ENCODE results near the gene UBN1.
"Not testable (repeated sequence)": the region's sequence is repeated elsewhere in the genome, so short reads cannot be mapped to it uniquely, and the experiment has no call there.

Gene UBN1

GRCh38 chr16:4895366-4895765, 48.1 kb downstream of the UBN1 start:
- no peak for TF ChIP-seq CTCF (IDR thresholded peaks at IDR 0.05; ENCODE audit: low read depth, low read length)
- no peaks in the 10 kb centered on the region for H3K4me1 ChIP-seq
- H3K27me3 ChIP-seq = no peaks in the 10 kb centered on the region
- no peaks in the 10 kb centered on the region for H3K36me3 ChIP-seq
- DNase-seq = no peak
- H3K9me3 ChIP-seq = no peaks in the 10 kb centered on the region
- H3K4me3 ChIP-seq (ENCODE audit: low read depth, low read length) = no peak overlapping the region

- not testable (repeated sequence) for H3K9me3 ChIP-seq; H3K36me3 ChIP-seq; H3K27me3 ChIP-seq; H3K4me3 ChIP-seq (ENCODE audit: low read depth, low read length); DNase-seq; H3K4me1 ChIP-seq
Observed at GRCh38 chr16:4896761-4897160, 49.5 kb downstream of the UBN1 start.

GRCh38 chr16:4897328-4897727, 50.0 kb downstream of the UBN1 start:
- no peak for DNase-seq
- TF ChIP-seq CTCF (IDR thresholded peaks at IDR 0.05; ENCODE audit: low read depth, low read length) = no peak
- Histone ChIP-seq H3K4me1 (no peaks in the 10 kb centered on the region), H3K36me3 (no peaks in the 10 kb centered on the region), H3K9me3 (no peaks in the 10 kb centered on the region), H3K4me3 (ENCODE audit: low read depth, low read length) (no peak overlapping the region), H3K27me3 (no peaks in the 10 kb centered on the region)

DNA sequence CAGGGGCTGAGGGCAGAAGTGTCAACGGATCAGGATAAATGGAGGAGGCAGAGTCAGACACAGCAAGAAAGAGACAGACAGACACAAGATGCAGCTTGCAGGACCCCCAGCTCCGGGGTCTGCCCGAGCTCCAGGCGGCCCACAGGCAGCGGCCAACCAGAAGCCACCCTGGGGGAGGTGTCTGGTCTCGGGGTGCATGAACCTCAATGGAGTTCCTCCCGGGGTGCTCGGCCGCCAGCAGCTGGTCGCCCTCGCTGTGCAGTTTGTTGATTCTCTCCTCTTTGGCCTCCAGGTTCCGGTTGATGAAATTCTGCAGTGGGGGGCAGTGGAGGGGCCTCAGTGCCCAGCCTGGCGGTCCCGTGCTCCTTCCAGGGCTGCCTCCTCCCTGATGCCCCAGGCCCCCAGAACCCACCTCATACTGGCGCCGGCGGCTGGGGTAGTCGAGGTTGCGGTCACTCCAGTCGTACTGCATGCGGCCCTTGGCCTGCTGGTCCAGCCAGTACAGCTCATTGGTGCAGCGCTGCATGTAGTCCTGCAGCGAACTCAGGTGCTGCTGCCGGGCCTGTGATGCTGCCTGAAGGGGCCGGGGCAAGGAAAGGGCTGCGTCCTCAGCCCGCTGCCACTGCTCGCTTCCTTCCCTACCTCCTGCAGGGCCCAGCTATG, 51.7 kb downstream of the UBN1 start:
- no peak for TF ChIP-seq CTCF (IDR thresholded peaks at IDR 0.05; ENCODE audit: low read depth, low read length)
- peaks cover 3% of the 10 kb centered on the region for H3K27me3 ChIP-seq
- no peak overlapping the region for H3K4me3 ChIP-seq (ENCODE audit: low read depth, low read length)
- no peaks in the 10 kb centered on the region for H3K9me3 ChIP-seq
- no peaks in the 10 kb centered on the region for H3K36me3 ChIP-seq
- no peak for DNase-seq
- no peaks in the 10 kb centered on the region for H3K4me1 ChIP-seq

- peaks cover 6% of the 10 kb centered on the region for H3K27me3 ChIP-seq
- H3K4me1 ChIP-seq = no peaks in the 10 kb centered on the region
- H3K9me3 ChIP-seq = no peaks in the 10 kb centered on the region
- no peaks in the 10 kb centered on the region for H3K36me3 ChIP-seq
- no peak overlapping the region for H3K4me3 ChIP-seq (ENCODE audit: low read depth, low read length)
- TF ChIP-seq CTCF (IDR thresholded peaks at IDR 0.05; ENCODE audit: low read depth, low read length) = no peak
- DNase-seq = no peak
Observed at GRCh38 chr16:4899474-4899846, 52.2 kb downstream of the UBN1 start.

- no peak for TF ChIP-seq CTCF (IDR thresholded peaks at IDR 0.05; ENCODE audit: low read depth, low read length)
- DNase-seq = no peak
- H3K27me3 ChIP-seq = peaks cover 12% of the 10 kb centered on the region
- no peaks in the 10 kb centered on the region for H3K36me3 ChIP-seq
- H3K4me3 ChIP-seq (ENCODE audit: low read depth, low read length) = no peak overlapping the region
- no peaks in the 10 kb centered on the region for H3K4me1 ChIP-seq
- H3K9me3 ChIP-seq = no peaks in the 10 kb centered on the region
Observed at GRCh38 chr16:4900036-4900435, 52.8 kb downstream of the UBN1 start.

- peaks cover 17% of the 10 kb centered on the region for H3K27me3 ChIP-seq
- no peaks in the 10 kb centered on the region for H3K4me1 ChIP-seq
- H3K9me3 ChIP-seq = no peaks in the 10 kb centered on the region
- no peak for DNase-seq
- H3K4me3 ChIP-seq (ENCODE audit: low read depth, low read length) = no peak overlapping the region
- H3K36me3 ChIP-seq = no peaks in the 10 kb centered on the region
- TF ChIP-seq CTCF (IDR thresholded peaks at IDR 0.05; ENCODE audit: low read depth, low read length) = no peak
Observed at GRCh38 chr16:4900750-4901149, 53.5 kb downstream of the UBN1 start.
